Liver (tissue), 2 donors: Measurements from ENCODE around the gene GUCA1A.
"Not testable (repeated sequence)": the region's sequence is repeated elsewhere in the genome, so short reads cannot be mapped to it uniquely, and the experiment has no call there.

Experiments used
- REST ChIP-seq: IDR thresholded peaks from 2 replicates; pipeline ENCODE4 v1.6.1; 2016; ENCODE audit warnings: antibody characterized with exemption, mild to moderate bottlenecking
- TF ChIP-seq, protein P1 (sequence below): IDR thresholded peaks from 2 replicates; pipeline ENCODE4 v1.6.1; 2016; ENCODE audit warnings: antibody characterized with exemption
- TF ChIP-seq, protein P2 (sequence below): fragments of 150-350 bp; IDR thresholded peaks from 2 replicates; pipeline ENCODE4 v1.5.1; 2017; ENCODE audit warnings: improper control_type of control experiment, low read depth, low read length; ENCODE audit not compliant: missing input control
- donor health status: healthy.

DNA sequence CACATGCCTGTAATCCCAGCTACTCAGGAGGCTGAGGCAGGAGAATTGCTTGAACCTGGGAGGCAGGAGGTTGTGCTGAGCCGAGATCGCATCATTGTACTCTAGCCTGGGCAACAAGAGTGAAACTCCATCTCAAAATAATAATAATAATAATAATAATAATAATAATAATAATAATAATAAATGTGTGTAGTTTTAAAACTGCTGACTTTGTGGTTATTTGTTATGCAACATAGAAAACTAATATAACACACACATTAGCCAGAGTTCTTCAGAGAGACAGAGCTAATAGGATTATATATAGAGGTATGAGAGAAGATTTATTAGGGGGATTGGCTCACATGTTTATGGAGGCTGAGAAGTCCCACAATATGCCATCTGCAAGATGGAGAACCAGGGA, 3.4 kb upstream of the GUCA1A start:
- TF ChIP-seq REST = not testable (repeated sequence)
- TF ChIP-seq, protein P1, sequence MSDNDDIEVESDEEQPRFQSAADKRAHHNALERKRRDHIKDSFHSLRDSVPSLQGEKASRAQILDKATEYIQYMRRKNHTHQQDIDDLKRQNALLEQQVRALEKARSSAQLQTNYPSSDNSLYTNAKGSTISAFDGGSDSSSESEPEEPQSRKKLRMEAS = not testable (repeated sequence)
- TF ChIP-seq, protein P2, sequence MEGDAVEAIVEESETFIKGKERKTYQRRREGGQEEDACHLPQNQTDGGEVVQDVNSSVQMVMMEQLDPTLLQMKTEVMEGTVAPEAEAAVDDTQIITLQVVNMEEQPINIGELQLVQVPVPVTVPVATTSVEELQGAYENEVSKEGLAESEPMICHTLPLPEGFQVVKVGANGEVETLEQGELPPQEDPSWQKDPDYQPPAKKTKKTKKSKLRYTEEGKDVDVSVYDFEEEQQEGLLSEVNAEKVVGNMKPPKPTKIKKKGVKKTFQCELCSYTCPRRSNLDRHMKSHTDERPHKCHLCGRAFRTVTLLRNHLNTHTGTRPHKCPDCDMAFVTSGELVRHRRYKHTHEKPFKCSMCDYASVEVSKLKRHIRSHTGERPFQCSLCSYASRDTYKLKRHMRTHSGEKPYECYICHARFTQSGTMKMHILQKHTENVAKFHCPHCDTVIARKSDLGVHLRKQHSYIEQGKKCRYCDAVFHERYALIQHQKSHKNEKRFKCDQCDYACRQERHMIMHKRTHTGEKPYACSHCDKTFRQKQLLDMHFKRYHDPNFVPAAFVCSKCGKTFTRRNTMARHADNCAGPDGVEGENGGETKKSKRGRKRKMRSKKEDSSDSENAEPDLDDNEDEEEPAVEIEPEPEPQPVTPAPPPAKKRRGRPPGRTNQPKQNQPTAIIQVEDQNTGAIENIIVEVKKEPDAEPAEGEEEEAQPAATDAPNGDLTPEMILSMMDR = not testable (repeated sequence)
